HuH-7 (cell line): ENCODE results near the gene SLC25A45.

ENCODE experiments used
- DNase-seq: peaks from one replicate; pipeline ENCODE4 v3.0.0; 2011; ENCODE audit warnings: low spot score

Gene SLC25A45

DNA sequence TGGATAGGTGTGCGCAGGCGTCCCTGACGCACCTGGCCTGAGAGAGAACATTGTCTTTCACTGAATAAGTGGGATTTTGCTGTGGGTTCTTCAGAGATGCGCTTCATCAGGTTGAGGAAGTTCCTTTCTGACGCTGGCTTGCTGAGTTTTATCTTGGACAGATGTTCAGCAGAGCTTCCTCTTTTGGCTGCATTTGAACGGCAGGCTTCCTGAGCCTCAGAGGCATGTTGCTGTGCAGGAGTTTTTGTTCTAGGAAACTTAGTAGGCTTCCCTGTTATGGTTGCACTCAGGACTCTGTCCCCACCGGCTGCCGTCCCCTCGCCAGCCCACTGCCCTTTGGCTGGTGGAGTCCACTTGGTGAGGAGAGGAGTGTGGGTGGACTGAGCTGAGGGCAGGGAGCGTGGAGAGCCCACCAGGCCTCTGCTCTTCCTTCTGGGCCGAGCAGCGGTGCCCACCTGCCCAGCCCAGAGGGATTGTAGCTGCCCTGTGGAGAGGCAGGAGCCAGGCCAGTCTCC, 21.2 kb upstream of the SLC25A45 start:
- no peak for DNase-seq

GRCh38 chr11:65402790-65403189, 20.3 kb upstream of the SLC25A45 start:
- no peak for DNase-seq

DNA sequence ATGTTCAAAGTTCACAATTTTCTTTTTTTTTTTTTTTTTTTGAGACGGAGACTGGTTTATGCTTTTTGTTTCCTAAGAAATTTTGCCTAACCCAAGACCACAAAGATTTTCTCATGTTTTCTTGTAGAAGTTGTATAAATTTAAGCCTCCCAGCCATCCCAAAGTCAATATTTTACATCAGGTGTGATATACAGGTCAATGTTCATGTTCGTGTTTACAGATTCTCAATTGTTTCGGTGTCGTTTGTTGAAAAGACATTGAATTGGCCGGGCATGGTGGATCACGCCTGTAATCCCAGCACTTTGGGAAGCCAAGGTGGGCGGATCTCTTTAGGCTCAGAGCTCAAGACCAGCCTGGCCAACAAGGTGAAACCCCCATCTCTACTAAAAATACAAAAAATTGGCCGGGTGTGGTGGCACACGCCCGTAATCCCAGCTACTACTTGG, 19.4 kb upstream of the SLC25A45 start:
- no peak for DNase-seq

GRCh38 chr11:65401073-65401802, 18.8 kb upstream of the SLC25A45 start:
- no peak for DNase-seq

GRCh38 chr11:65400307-65401072, 18.0 kb upstream of the SLC25A45 start:
- no peak for DNase-seq

- DNase-seq, result no peak
Observed at GRCh38 chr11:65399845-65400244, 17.4 kb upstream of the SLC25A45 start.

- DNase-seq, result no peak
Observed at GRCh38 chr11:65399249-65399648, 16.8 kb upstream of the SLC25A45 start.

DNA sequence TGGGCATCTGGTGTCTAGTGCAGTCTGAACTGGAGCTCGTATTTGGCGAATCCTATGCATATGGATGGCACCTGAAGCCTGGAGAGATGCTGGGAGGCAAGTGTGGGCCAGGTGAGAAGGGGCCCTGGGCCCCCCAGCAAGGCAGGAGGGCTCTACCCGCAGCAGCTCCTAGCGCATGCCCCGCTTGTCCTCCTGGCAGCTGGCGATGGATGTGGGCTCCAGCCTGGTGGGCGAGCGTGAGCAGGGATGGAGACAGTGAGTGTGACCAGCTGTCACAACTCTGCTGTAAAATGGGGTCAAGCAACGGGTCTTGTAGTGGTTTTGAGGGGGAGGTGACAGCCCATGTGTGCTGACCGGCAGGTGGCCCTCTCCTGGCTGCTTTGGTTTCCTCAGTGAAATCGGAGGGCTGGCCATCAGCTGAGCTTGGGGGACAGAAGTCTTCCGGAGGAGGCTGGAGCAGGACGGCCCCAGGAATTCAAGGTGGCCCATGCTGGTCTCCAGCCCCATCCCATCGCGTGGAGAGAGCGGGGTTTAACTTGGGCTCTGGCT, 16.0 kb upstream of the SLC25A45 start:
- DNase-seq, result no peak

GRCh38 chr11:65396769-65397745, 14.6 kb upstream of the SLC25A45 start:
- DNase-seq, result no peak

DNA sequence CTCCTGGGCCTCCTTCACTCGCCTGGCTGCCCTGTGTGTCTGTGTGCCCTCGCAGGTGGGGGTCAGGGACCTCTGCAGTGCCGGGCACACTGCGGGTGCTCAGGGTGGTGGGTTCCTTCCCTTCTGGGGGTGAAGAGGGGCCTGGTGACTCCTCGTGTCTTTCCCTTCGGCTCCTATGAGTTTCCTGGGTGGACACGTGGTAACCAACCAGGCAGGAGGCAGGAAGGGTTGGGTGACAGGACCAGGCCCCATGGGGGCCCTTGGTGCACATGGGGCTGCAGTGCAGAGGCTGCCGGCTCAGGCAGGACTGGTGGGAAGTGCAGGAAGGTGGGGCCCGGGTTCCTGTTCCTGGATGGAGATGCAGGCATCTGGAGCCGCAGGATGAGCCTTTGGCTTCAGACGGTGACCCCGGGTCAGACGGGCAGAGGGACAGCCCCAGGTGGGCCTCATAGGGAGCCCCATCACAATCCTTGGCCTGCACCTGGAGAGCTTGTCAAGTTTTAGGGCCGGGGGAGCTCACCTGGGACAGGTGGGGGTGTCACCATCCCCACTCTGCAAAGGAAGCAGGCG, 13.6 kb upstream of the SLC25A45 start:
- no peak for DNase-seq

DNA sequence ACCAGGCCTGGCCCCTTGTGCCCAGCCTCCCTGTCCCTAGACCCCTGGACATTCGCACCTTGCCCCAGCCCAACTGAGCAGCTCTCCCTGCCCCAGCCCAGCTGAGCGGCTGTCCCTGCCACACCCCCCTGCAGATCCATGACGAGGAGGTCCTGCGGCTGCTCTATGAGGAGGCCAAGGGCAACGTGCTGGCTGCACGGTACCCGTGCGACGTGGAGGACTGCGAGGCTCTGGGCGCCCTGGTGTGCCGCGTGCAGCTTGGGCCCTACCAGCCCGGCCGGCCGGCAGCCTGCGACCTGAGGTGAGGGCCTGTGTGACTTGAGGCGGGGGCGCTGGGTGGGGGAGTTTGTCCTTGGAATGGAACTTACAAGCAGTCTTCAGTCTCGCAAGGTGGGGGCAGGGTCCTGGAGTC, 11.7 kb upstream of the SLC25A45 start:
- no peak for DNase-seq

DNA sequence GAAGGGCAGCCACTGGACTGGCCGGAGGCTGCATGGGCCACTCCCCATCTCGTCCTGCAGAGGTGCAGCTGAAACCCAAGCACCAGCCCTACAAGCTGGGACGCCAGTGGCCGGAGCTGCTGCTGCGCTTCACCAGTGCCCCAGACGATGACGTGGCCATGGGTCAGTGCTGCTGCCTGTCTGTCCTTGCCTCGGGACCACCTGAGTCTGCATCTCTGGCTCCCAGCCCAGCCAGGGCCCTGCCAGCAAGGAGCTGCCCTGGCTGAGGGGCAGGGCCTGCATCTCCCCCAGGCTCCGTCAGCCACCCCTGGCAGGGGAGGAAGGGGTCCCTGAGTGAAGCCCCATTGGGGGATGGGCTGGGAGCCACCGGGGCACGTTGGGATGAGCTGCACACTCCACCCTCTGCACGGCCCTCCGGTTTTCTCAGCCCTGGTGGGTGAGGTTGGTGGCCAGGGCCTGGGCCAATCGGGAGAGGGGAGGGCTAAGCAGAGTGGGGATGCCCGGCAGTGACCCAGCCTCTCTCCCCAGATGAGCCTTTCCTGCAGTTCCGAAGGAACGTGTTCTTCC, 11.2 kb upstream of the SLC25A45 start:
- no peak for DNase-seq

GRCh38 chr11:65392899-65393298, 10.5 kb upstream of the SLC25A45 start:
- DNase-seq, result no peak

- DNase-seq, result no peak
Observed at GRCh38 chr11:65392186-65392829, 9.9 kb upstream of the SLC25A45 start.

GRCh38 chr11:65390996-65391395, 8.6 kb upstream of the SLC25A45 start:
- no peak for DNase-seq

GRCh38 chr11:65390099-65390941, 7.9 kb upstream of the SLC25A45 start:
- no peak for DNase-seq

- no peak for DNase-seq
Observed at GRCh38 chr11:65389294-65389980, 7.0 kb upstream of the SLC25A45 start.

- no peak for DNase-seq
Observed at GRCh38 chr11:65388731-65389130, 6.3 kb upstream of the SLC25A45 start.
